ENCODE measurements around the gene LZIC.
"Not testable (repeated sequence)": the region's sequence is repeated elsewhere in the genome, so short reads cannot be mapped to it uniquely, and the experiment has no call there.

The LZIC gene
- long read RNA-seq, donor 1, transcript LZIC-203 (7 exons, 1,405 nt), result major isoform, 9 of 19 reads
- long read RNA-seq, donor 1, transcript LZIC-201 (8 exons, 945 nt), result minor isoform, 7 of 19 reads
- long read RNA-seq, donor 1, partial matches to known transcripts, result 0 of 19 reads
- long read RNA-seq, donor 1, other reads (novel, unspliced or antisense), result 0 of 19 reads
- long read RNA-seq, donor 2, transcript LZIC-203 (7 exons, 1,405 nt), result major isoform, 5 of 14 reads
- long read RNA-seq, donor 2, transcript LZIC-201 (8 exons, 945 nt), result major isoform, 5 of 14 reads
- long read RNA-seq, donor 2, partial matches to known transcripts, result 0 of 14 reads
- long read RNA-seq, donor 2, other reads (novel, unspliced or antisense), result 0 of 14 reads
- long read RNA-seq, donor 3, partial matches to known transcripts, result 11 of 19 reads
- long read RNA-seq, donor 3, other reads (novel, unspliced or antisense), result 0 of 19 reads
- long read RNA-seq, donor 4, transcript LZIC-202 (8 exons, 2,281 nt), result minor isoform, 7 of 19 reads
- long read RNA-seq, donor 4, transcript LZIC-203 (7 exons, 1,405 nt), result major isoform, 8 of 19 reads
- long read RNA-seq, donor 4, partial matches to known transcripts, result 0 of 19 reads
- long read RNA-seq, donor 4, other reads (novel, unspliced or antisense), result 0 of 19 reads
- long read RNA-seq, donor 5, transcript LZIC-203 (7 exons, 1,405 nt), result major isoform, 5 of 13 reads
- long read RNA-seq, donor 5, partial matches to known transcripts, result 0 of 13 reads
- long read RNA-seq, donor 5, other reads (novel, unspliced or antisense), result 0 of 13 reads
- long read RNA-seq, donor 6, transcript LZIC-203 (7 exons, 1,405 nt), result major isoform, 7 of 14 reads
- long read RNA-seq, donor 6, partial matches to known transcripts, result 0 of 14 reads
- long read RNA-seq, donor 6, other reads (novel, unspliced or antisense), result 0 of 14 reads
- long read RNA-seq, donor 7, transcript LZIC-203 (7 exons, 1,405 nt), result minor isoform, 8 of 26 reads
- long read RNA-seq, donor 7, transcript LZIC-201 (8 exons, 945 nt), result minor isoform, 8 of 26 reads
- long read RNA-seq, donor 7, transcript LZIC-202 (8 exons, 2,281 nt), result major isoform, 10 of 26 reads
- long read RNA-seq, donor 7, partial matches to known transcripts, result 0 of 26 reads
- long read RNA-seq, donor 7, other reads (novel, unspliced or antisense), result 0 of 26 reads
- long read RNA-seq, donor 8, transcript LZIC-201 (8 exons, 945 nt), result major isoform, 6 of 12 reads
- long read RNA-seq, donor 8, partial matches to known transcripts, result 0 of 12 reads
- long read RNA-seq, donor 8, other reads (novel, unspliced or antisense), result 0 of 12 reads

- DNase-seq, result peak; percentile 96
Measured at GRCh38 chr1:9942939-9943788, at the start of gene LZIC, which contains the start of gene NMNAT1. Gene LZIC, minus strand, starts transcription at chr1:9943391. Its CDS starts 6,772 bp downstream, at chr1:9936619. Gene NMNAT1, plus strand, starts transcription at chr1:9943475. Its CDS starts 28,599 bp downstream, at chr1:9972074.

- no peak for DNase-seq
Measured at GRCh38 chr1:9992910-9993309, 49.7 kb upstream of the LZIC start.

- no peak for DNase-seq
Measured at GRCh38 chr1:9990944-9991343, 47.8 kb upstream of the LZIC start.

GRCh38 chr1:9989773-9990172, 46.6 kb upstream of the LZIC start:
- no peak for DNase-seq

GRCh38 chr1:9985001-9985400, 41.8 kb upstream of the LZIC start:
- DNase-seq, result no peak

GRCh38 chr1:9984253-9984652, 41.1 kb upstream of the LZIC start:
- no peak for DNase-seq

GRCh38 chr1:9960706-9961562, 17.7 kb upstream of the LZIC start:
- DNase-seq, result peak; percentile 13

- DNase-seq, result no peak
Measured at GRCh38 chr1:9960011-9960410, 16.8 kb upstream of the LZIC start.

- no peak for DNase-seq
Measured at GRCh38 chr1:9957726-9958125, 14.5 kb upstream of the LZIC start.

GRCh38 chr1:9946315-9946714, 3.1 kb upstream of the LZIC start:
- DNase-seq, result no peak

GRCh38 chr1:9942399-9942938, 722 bp downstream of the LZIC start:
- DNase-seq, result no peak

- no peak for DNase-seq
Measured at GRCh38 chr1:9929431-9930385, 13.5 kb downstream of the LZIC start.

GRCh38 chr1:9927259-9927658, 15.9 kb downstream of the LZIC start:
- DNase-seq, result no peak

- no peak for DNase-seq
Measured at GRCh38 chr1:9922342-9922741, 20.8 kb downstream of the LZIC start.

- no peak for DNase-seq
Measured at GRCh38 chr1:9920606-9921005, 22.6 kb downstream of the LZIC start.

- DNase-seq, result no peak
Measured at GRCh38 chr1:9917901-9918300, 25.3 kb downstream of the LZIC start.

GRCh38 chr1:9917495-9917894, 25.7 kb downstream of the LZIC start:
- not testable (repeated sequence) for DNase-seq

- DNase-seq, result no peak
Measured at GRCh38 chr1:9916452-9916851, 26.7 kb downstream of the LZIC start.

GRCh38 chr1:9914610-9914937, 28.6 kb downstream of the LZIC start:
- DNase-seq, result no peak

Measured in right kidney (tissue), 9 donors.